ENCODE data around the gene SLC7A1. TPM values are rescaled to one million over a fixed set of nuclear protein-coding genes. Genes with fewer than 3 reads are reported as not detected.

The SLC7A1 gene
- polyA plus RNA-seq, 1 experiment: 14.7 TPM

DNA sequence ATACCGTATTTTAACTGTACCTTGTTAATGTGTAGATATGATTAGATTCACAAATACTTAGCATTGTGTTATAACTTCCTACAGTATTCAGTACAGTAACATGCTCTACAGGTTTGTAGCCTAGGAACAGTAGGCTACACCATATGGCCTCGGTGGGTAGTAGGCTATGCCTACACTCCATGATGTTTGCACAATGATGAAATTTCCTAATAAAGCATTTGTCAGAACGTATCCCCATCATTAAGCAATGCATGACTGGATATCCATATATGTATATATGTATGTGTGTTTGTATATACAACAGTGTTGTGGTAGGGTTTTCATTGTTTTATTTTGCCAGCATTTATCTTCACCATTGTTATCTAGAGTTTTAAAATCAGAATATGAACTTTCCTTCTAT lies 119.4 kb downstream of the SLC7A1 start:
- TF ChIP-seq, protein P1, sequence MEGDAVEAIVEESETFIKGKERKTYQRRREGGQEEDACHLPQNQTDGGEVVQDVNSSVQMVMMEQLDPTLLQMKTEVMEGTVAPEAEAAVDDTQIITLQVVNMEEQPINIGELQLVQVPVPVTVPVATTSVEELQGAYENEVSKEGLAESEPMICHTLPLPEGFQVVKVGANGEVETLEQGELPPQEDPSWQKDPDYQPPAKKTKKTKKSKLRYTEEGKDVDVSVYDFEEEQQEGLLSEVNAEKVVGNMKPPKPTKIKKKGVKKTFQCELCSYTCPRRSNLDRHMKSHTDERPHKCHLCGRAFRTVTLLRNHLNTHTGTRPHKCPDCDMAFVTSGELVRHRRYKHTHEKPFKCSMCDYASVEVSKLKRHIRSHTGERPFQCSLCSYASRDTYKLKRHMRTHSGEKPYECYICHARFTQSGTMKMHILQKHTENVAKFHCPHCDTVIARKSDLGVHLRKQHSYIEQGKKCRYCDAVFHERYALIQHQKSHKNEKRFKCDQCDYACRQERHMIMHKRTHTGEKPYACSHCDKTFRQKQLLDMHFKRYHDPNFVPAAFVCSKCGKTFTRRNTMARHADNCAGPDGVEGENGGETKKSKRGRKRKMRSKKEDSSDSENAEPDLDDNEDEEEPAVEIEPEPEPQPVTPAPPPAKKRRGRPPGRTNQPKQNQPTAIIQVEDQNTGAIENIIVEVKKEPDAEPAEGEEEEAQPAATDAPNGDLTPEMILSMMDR (IDR thresholded peaks at IDR 0.05; ENCODE audit: low read depth, low read length): no peak
- no peak for DNase-seq (ENCODE audit: low read depth, low spot score)
- Histone ChIP-seq H3K27me3 (ENCODE audit: control insufficient read depth, insufficient read depth, low read length) (peaks cover 8% of the 10 kb centered on the region), H3K4me3 (ENCODE audit: low read depth, low read length) (no peak overlapping the region), H3K27ac (ENCODE audit: low read depth, low read length) (no peak overlapping the region), H3K9me3 (ENCODE audit: control insufficient read depth, insufficient read depth, low read length) (no peaks in the 10 kb centered on the region)
- POLR2A ChIA-PET: no interaction called here
- CTCF ChIA-PET: no interaction called here

DNA sequence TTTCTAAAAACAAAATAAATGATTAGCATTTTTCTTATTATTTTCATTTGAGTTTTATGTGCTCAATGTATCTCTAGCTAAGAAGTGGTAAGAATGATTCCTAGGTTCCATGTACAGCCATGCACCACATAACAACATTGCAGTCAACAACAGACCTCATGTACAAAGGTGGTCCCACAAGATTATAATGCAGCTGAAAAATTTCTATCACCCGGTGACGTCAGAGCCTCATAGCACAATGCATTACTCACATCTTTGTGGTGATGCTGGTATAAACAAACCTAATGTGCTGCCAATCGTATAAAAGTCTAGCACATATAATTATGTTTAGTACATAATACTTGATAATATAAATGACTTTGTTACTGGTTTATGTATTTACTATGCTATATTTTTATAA lies 120.5 kb downstream of the SLC7A1 start:
- peaks cover 8% of the 10 kb centered on the region for H3K27me3 ChIP-seq (ENCODE audit: control insufficient read depth, insufficient read depth, low read length)
- CTCF ChIA-PET: interaction anchor here (1.2 kb wide), 1 partner anchor 233 kb away, joined by 4 read pairs; no protein-coding TSS in a partner anchor
- DNase-seq (ENCODE audit: low read depth, low spot score): peak; percentile 72
- TF ChIP-seq, protein P1 (IDR thresholded peaks at IDR 0.05; ENCODE audit: low read depth, low read length): no peak
- POLR2A ChIA-PET: interaction anchor here (0.9 kb wide), 1 partner anchor 22 kb away, joined by 5 read pairs; no protein-coding TSS in a partner anchor
- H3K9me3 ChIP-seq (ENCODE audit: control insufficient read depth, insufficient read depth, low read length): no peaks in the 10 kb centered on the region
- H3K4me3 ChIP-seq (ENCODE audit: low read depth, low read length): no peak overlapping the region
- no peak overlapping the region for H3K27ac ChIP-seq (ENCODE audit: low read depth, low read length)

DNA sequence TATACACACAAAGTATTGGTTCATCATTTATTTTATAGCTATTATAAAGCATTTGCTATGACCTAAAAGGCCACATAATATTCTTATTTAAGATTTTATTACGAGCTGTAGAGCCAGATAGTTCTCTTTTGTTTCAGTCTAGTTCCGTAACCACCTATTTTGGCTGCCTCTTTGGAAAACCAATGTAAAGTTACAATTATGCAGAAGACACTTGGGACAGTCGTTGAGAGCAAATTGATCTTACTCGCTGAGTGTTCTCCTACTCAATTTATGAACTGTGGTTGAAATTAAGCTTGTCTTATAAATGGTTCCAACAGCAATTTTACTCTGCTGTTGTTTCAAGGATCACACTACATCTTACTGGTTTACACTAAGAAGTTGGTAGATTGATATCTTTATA lies 122.3 kb downstream of the SLC7A1 start:
- CTCF ChIA-PET: interaction anchor here (0.5 to 1.8 kb wide), 15 partner anchors 9 to 1349 kb away, joined by 3 to 8 read pairs (median 4); no protein-coding TSS in a partner anchor
- Histone ChIP-seq H3K27ac (ENCODE audit: low read depth, low read length) (no peak overlapping the region), H3K27me3 (ENCODE audit: control insufficient read depth, insufficient read depth, low read length) (peaks cover 2% of the 10 kb centered on the region), H3K9me3 (ENCODE audit: control insufficient read depth, insufficient read depth, low read length) (no peaks in the 10 kb centered on the region; the same call in 1 of the 2 replicates), H3K4me3 (ENCODE audit: low read depth, low read length) (no peak overlapping the region)
- TF ChIP-seq, protein P1 (IDR thresholded peaks at IDR 0.05; ENCODE audit: low read depth, low read length): no peak
- DNase-seq (ENCODE audit: low read depth, low spot score): no peak
- POLR2A ChIA-PET: no interaction called here

DNA sequence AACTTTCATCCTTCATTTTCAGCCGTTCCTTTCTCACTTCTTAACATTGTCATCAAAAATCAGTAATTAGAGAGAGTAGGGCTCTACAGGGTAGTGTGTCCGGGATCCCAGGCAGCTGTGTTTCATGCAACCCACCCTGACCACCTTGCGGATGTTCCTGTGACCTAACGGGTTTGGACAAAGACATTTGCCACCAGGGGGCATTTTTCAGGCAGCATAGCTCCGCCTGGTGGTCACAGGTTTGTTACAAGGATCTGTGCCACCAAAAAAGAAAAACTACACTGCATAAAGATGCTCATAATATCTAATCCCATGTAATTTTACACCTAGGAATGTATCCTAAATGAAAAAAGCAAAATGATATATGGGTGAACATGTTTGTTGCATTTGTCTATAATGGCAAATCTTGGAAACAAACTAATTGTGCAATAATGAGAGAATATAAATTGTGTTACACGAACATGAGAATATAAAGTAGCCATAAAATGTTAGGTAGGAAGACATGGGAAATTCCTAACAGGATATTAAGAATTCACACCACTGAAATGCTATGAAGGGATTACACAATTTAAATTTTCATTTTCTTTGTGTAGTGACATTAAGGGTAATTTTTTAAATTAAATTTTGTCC lies 123.0 kb downstream of the SLC7A1 start:
- H3K27ac ChIP-seq (ENCODE audit: low read depth, low read length): no peak overlapping the region
- H3K4me3 ChIP-seq (ENCODE audit: low read depth, low read length): no peak overlapping the region
- no peaks in the 10 kb centered on the region; the same call in 1 of the 2 replicates for H3K9me3 ChIP-seq (ENCODE audit: control insufficient read depth, insufficient read depth, low read length)
- ChIA-PET CTCF (interaction anchor here (0.6 to 1.8 kb wide), 18 partner anchors 8 to 1348 kb away, joined by 3 to 7 read pairs (median 4); no protein-coding TSS in a partner anchor), POLR2A (no interaction called here)
- TF ChIP-seq, protein P1 (IDR thresholded peaks at IDR 0.05; ENCODE audit: low read depth, low read length): peak; percentile 98
- H3K27me3 ChIP-seq (ENCODE audit: control insufficient read depth, insufficient read depth, low read length): peaks cover 2% of the 10 kb centered on the region
- DNase-seq (ENCODE audit: low read depth, low spot score): no peak

DNA sequence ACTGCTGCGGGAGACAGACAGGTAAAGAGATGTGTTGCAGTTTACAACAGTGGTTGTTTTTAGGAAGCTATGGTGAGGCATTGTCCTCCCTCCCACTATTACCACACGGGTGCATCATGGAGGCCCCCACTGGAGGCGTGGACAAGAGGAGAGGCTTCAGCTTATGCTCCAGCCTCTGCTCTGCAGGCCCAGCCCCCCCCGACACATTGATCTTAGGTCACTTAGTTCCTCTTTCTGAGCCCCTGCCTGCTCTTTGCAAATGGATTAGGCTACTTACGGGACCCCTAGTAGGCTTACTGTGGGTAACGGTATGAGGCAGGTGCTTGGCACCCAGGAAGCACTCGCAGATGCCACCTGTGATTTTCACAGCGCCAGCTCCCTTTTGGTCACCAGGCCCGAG lies 123.9 kb downstream of the SLC7A1 start:
- Histone ChIP-seq H3K9me3 (ENCODE audit: control insufficient read depth, insufficient read depth, low read length) (no peaks in the 10 kb centered on the region; the same call in 1 of the 2 replicates), H3K27me3 (ENCODE audit: control insufficient read depth, insufficient read depth, low read length) (peaks cover 2% of the 10 kb centered on the region), H3K4me3 (ENCODE audit: low read depth, low read length) (no peak overlapping the region), H3K27ac (ENCODE audit: low read depth, low read length) (no peak overlapping the region)
- no peak for DNase-seq (ENCODE audit: low read depth, low spot score)
- CTCF ChIA-PET: interaction anchor here (0.6 to 1.8 kb wide), 13 partner anchors 13 to 547 kb away, joined by 3 to 7 read pairs (median 4); no protein-coding TSS in a partner anchor
- TF ChIP-seq, protein P1 (IDR thresholded peaks at IDR 0.05; ENCODE audit: low read depth, low read length): no peak
- POLR2A ChIA-PET: no interaction called here

All from AG04450 (cell line).